ENCODE measurements around the gene CACNG4.

DNA sequence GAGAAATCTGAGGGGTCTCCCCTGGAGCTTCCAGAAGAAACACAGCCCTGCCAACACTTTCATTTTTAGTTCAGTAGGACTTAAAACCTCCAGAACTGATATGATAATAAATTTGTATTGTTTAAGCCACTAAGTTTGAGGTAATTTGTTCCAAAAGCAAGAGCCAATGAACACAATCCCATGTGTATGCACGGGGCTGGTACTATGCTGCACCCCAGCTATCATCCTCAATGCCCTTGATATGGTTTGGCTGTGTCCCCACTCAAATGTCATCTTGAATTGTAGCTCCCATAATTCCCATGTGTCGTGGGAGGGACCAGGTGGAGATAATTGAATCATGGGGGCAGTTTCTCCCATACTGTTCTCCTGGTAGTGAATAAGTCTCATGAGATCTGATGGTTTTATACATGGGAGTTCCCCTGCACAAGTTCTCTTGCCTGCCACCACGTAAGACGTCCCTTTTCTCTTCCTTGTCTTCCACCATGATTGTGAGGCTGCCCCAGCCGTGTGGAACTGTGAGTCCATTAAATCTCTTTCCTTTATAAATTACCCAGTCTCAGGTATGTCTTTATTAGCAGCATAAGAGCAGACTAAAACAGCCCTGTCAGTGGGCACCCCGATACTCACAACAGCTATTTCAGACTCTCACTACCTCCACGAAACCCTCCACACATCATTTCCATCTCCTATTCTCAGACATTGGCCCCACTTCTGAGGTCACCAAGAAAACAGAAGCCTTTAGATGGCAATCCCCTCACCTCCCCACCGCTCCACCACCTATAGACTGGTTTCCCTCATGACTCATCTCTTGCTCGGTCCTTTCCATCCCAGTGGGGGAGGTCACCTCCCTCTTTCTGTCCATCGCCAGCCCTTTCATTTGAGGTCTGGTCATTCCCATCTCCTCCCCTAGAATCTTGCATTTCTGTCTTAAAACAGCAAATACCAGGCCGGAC lies 70.9 kb downstream of the CACNG4 start:
- TF ChIP-seq EP300 (IDR thresholded peaks at IDR 0.05) (no peak), POLR2A (IDR thresholded peaks at IDR 0.05) (no peak), POLR2AphosphoS5 (IDR thresholded peaks at IDR 0.05) (no peak)
- TF ChIP-seq, protein P1, sequence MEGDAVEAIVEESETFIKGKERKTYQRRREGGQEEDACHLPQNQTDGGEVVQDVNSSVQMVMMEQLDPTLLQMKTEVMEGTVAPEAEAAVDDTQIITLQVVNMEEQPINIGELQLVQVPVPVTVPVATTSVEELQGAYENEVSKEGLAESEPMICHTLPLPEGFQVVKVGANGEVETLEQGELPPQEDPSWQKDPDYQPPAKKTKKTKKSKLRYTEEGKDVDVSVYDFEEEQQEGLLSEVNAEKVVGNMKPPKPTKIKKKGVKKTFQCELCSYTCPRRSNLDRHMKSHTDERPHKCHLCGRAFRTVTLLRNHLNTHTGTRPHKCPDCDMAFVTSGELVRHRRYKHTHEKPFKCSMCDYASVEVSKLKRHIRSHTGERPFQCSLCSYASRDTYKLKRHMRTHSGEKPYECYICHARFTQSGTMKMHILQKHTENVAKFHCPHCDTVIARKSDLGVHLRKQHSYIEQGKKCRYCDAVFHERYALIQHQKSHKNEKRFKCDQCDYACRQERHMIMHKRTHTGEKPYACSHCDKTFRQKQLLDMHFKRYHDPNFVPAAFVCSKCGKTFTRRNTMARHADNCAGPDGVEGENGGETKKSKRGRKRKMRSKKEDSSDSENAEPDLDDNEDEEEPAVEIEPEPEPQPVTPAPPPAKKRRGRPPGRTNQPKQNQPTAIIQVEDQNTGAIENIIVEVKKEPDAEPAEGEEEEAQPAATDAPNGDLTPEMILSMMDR (IDR thresholded peaks at IDR 0.05) = no peak

Measured in upper lobe of left lung (tissue), 4 donors.